Measurements from ENCODE around the gene RWDD1.
"Not testable (repeated sequence)": the region's sequence is repeated elsewhere in the genome, so short reads cannot be mapped to it uniquely, and the experiment has no call there.

DNA sequence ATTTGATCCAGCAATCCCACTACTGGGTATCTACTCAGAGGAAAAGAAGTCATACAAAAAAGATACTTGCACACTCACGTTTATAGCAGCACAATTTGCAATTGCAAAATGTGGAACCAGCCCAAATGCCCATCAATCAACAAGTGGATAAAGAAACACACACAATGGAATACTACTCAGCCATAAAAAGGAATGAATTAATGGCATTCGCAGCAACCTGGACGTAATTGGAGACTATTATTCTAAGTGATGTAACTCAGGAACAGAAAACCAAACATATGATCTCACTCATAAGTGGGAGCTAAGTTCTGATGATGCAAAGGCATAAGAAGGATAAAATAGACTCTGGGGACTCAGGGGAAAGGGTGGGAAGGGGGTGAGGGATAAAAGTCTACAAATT is 33.6 kb downstream of the RWDD1 start:
- TF ChIP-seq, protein P1, sequence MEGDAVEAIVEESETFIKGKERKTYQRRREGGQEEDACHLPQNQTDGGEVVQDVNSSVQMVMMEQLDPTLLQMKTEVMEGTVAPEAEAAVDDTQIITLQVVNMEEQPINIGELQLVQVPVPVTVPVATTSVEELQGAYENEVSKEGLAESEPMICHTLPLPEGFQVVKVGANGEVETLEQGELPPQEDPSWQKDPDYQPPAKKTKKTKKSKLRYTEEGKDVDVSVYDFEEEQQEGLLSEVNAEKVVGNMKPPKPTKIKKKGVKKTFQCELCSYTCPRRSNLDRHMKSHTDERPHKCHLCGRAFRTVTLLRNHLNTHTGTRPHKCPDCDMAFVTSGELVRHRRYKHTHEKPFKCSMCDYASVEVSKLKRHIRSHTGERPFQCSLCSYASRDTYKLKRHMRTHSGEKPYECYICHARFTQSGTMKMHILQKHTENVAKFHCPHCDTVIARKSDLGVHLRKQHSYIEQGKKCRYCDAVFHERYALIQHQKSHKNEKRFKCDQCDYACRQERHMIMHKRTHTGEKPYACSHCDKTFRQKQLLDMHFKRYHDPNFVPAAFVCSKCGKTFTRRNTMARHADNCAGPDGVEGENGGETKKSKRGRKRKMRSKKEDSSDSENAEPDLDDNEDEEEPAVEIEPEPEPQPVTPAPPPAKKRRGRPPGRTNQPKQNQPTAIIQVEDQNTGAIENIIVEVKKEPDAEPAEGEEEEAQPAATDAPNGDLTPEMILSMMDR (IDR thresholded peaks at IDR 0.05) = not testable (repeated sequence)
- not testable (repeated sequence) for TF ChIP-seq EP300, POLR2A (IDR thresholded peaks at IDR 0.05)

All from stomach (tissue), 4 donors.